Smooth muscle cell (in vitro differentiated cells): Measurements from ENCODE around the gene TRIM59. TPM values are rescaled to one million over a fixed set of nuclear protein-coding genes. Genes with fewer than 3 reads are reported as not detected.

ENCODE experiments used
- DNase-seq: peaks from one replicate; lab custom pipeline; 2025; ENCODE audit not compliant: unreplicated experiment; lab: John Stamatoyannopoulos, UW
- H2AFZ ChIP-seq: fragments of 200-600 bp; sonication (generic); 2 replicates; pipeline ENCODE4 v1.6.0; 2016; ENCODE audit warnings: antibody characterized with exemption, low read depth, mild to moderate bottlenecking
- H3F3A ChIP-seq: fragments of 200-600 bp; sonication (generic); 2 replicates; pipeline ENCODE4 v1.6.0; 2017; ENCODE audit warnings: antibody characterized with exemption, low read depth
- H3K27ac ChIP-seq: fragments of 200-600 bp; sonication (generic); 2 replicates; pipeline ENCODE4 v1.5.1; 2016; ENCODE audit warnings: low read depth, mild to moderate bottlenecking
- H3K27me3 ChIP-seq: fragments of 200-600 bp; sonication (generic); 2 replicates; pipeline ENCODE4 v1.6.1; 2016; ENCODE audit warnings: low read depth, mild to moderate bottlenecking
- H3K36me3 ChIP-seq: fragments of 200-600 bp; sonication (generic); 2 replicates; pipeline ENCODE4 v1.5.1; 2016; ENCODE audit warnings: low read depth
- H3K4me1 ChIP-seq: fragments of 200-600 bp; sonication (generic); 2 replicates; pipeline ENCODE4 v1.5.1; 2016; ENCODE audit warnings: low read depth
- H3K4me2 ChIP-seq: fragments of 200-600 bp; sonication (generic); 2 replicates; pipeline ENCODE4 v1.6.0; 2016; ENCODE audit warnings: mild to moderate bottlenecking
- H3K4me3 ChIP-seq: fragments of 200-600 bp; sonication (generic); 2 replicates; pipeline ENCODE4 v1.5.1; 2016; ENCODE audit warnings: mild to moderate bottlenecking
- H3K79me2 ChIP-seq: fragments of 200-600 bp; sonication (generic); 2 replicates; pipeline ENCODE4 v1.6.0; 2016; ENCODE audit warnings: low read depth, mild to moderate bottlenecking
- H3K9ac ChIP-seq: fragments of 200-600 bp; sonication (generic); 2 replicates; pipeline ENCODE4 v1.6.0; 2016; ENCODE audit warnings: low read depth
- H3K9me3 ChIP-seq: fragments of 200-600 bp; sonication (generic); replicated peaks from 2 replicates; pipeline ENCODE4 v1.5.1; 2016; ENCODE audit warnings: low read depth
- H4K20me1 ChIP-seq: fragments of 200-600 bp; sonication (generic); 2 replicates; pipeline ENCODE4 v1.6.0; 2016; ENCODE audit warnings: low read depth
- WGBS: methylation state at CpG from one replicate; pipeline ENCODE4 v1.1.7; 2016; ENCODE audit warnings: low lambda C conversion rate; 5-methylcytosine and 5-hydroxymethylcytosine counted together
- polyA plus RNA-seq: library from polyadenylated mRNA; unstranded; fragments of >200 nt; fragmentation: Nextera tagmentation; extraction: Ambion mirVana; gene quantifications from 2 replicates; pipeline ENCODE4 v1.2.1, GENCODE V29; 2016
- total RNA-seq: library from RNA; depleted of rRNA; stranded (reverse); fragments of >200 nt; gene quantifications from 2 replicates; pipeline ENCODE4 v1.2.3, GENCODE V29; 2014
- TF ChIP-seq, protein P1 (sequence below): fragments of 200-600 bp; sonication (generic); IDR thresholded peaks from 2 replicates; pipeline ENCODE4 v1.5.1; 2017; ENCODE audit warnings: borderline replicate concordance, mild to moderate bottlenecking, antibody characterized with exemption; ENCODE audit not compliant: insufficient read depth, poor library complexity, severe bottlenecking

Gene TRIM59
- total and polyA plus RNA-seq, 2 experiments from 2014 or later: 8.9 to 19.0 TPM

DNA sequence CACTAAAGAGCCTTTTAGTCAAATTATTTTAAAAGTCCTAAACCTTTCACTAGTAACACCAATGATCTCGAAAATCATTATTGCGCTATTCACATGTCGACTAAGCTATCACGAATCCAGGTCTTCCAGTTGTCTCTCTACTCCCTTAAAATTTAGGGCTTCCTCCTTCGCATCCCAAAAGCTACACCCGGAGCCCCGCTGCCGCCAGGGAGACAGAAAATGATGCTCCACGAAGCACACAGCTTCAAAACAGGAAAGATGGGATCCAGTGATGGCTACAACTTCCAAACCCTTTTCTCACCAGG lies 50.8 kb downstream of the TRIM59 start:
- Histone ChIP-seq H3F3A (peaks cover 7% of the 10 kb centered on the region), H3K27ac (peak overlapping the region; percentile 87), H4K20me1 (peaks cover 29% of the 10 kb centered on the region), H3K36me3 (no peaks in the 10 kb centered on the region), H3K4me1 (peaks cover 38% of the 10 kb centered on the region), H3K4me3 (peak overlapping the region; percentile 78), H3K4me2 (peak overlapping the region; percentile 87), H3K9me3 (no peaks in the 10 kb centered on the region), H3K9ac (peak overlapping the region; percentile 86), H3K27me3 (no peaks in the 10 kb centered on the region), H2AFZ (peak overlapping the region; percentile 96), H3K79me2 (peaks cover 90% of the 10 kb centered on the region)
- no peak for DNase-seq
- WGBS: under 1% methylated on average over 9 of the region's 9 CpGs
- TF ChIP-seq, protein P1, sequence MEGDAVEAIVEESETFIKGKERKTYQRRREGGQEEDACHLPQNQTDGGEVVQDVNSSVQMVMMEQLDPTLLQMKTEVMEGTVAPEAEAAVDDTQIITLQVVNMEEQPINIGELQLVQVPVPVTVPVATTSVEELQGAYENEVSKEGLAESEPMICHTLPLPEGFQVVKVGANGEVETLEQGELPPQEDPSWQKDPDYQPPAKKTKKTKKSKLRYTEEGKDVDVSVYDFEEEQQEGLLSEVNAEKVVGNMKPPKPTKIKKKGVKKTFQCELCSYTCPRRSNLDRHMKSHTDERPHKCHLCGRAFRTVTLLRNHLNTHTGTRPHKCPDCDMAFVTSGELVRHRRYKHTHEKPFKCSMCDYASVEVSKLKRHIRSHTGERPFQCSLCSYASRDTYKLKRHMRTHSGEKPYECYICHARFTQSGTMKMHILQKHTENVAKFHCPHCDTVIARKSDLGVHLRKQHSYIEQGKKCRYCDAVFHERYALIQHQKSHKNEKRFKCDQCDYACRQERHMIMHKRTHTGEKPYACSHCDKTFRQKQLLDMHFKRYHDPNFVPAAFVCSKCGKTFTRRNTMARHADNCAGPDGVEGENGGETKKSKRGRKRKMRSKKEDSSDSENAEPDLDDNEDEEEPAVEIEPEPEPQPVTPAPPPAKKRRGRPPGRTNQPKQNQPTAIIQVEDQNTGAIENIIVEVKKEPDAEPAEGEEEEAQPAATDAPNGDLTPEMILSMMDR: no peak

GRCh38 chr3:160395297-160395696 lies 54.3 kb downstream of the TRIM59 start:
- Histone ChIP-seq H3K4me3 (no peak overlapping the region), H3K27ac (no peak overlapping the region), H3K9ac (no peak overlapping the region), H3K4me2 (no peak overlapping the region), H3F3A (peaks cover 6% of the 10 kb centered on the region), H4K20me1 (no peaks in the 10 kb centered on the region), H3K79me2 (peaks cover 69% of the 10 kb centered on the region), H2AFZ (no peak overlapping the region), H3K4me1 (peaks cover 19% of the 10 kb centered on the region), H3K9me3 (no peaks in the 10 kb centered on the region), H3K27me3 (no peaks in the 10 kb centered on the region), H3K36me3 (no peaks in the 10 kb centered on the region)
- DNase-seq: no peak
- TF ChIP-seq, protein P1: no peak

DNA sequence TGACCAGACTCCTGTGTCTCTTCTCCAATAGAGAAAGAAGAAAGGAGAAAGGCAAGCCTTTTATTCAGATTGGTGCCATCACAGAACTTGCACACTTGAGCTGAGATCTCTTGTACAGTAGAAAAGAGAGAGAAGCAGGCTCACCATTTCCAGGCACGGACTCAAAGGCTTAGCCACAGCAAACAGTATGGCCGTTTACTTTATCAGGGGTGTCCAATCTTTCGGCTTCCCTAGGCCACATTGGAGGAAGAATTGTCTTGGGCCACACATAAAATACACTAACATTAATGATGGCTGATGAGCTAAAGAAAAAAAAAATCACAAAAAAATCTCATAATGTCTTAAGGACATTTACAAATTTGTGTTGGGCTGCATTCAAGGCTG lies 55.6 kb downstream of the TRIM59 start:
- Histone ChIP-seq H3K4me1 (peaks cover 19% of the 10 kb centered on the region), H3K27me3 (no peaks in the 10 kb centered on the region), H3K9ac (no peak overlapping the region), H4K20me1 (no peaks in the 10 kb centered on the region), H3K4me2 (no peak overlapping the region), H3F3A (no peaks in the 10 kb centered on the region), H3K9me3 (no peaks in the 10 kb centered on the region), H3K79me2 (peaks cover 68% of the 10 kb centered on the region), H3K36me3 (no peaks in the 10 kb centered on the region), H2AFZ (no peak overlapping the region), H3K4me3 (no peak overlapping the region), H3K27ac (no peak overlapping the region)
- WGBS: 91% methylated on average over 3 of the region's 3 CpGs
- no peak for DNase-seq
- TF ChIP-seq, protein P1: no peak

GRCh38 chr3:160393346-160394008 lies 56.1 kb downstream of the TRIM59 start:
- Histone ChIP-seq H3K27ac (no peak overlapping the region), H4K20me1 (no peaks in the 10 kb centered on the region), H3K9me3 (no peaks in the 10 kb centered on the region), H3K79me2 (peaks cover 63% of the 10 kb centered on the region), H3K36me3 (no peaks in the 10 kb centered on the region), H2AFZ (no peak overlapping the region), H3K27me3 (no peaks in the 10 kb centered on the region), H3K4me3 (no peak overlapping the region), H3K4me1 (peaks cover 18% of the 10 kb centered on the region), H3K4me2 (no peak overlapping the region), H3K9ac (no peak overlapping the region), H3F3A (no peaks in the 10 kb centered on the region)
- DNase-seq: no peak
- 100% methylated on average over 2 of the region's 2 CpGs for WGBS
- TF ChIP-seq, protein P1: no peak
